ENCODE data around the gene SHF.
A peak's percentile ranks its signal among the peaks of the same experiment; 100 is the strongest.

SHF gene

DNA sequence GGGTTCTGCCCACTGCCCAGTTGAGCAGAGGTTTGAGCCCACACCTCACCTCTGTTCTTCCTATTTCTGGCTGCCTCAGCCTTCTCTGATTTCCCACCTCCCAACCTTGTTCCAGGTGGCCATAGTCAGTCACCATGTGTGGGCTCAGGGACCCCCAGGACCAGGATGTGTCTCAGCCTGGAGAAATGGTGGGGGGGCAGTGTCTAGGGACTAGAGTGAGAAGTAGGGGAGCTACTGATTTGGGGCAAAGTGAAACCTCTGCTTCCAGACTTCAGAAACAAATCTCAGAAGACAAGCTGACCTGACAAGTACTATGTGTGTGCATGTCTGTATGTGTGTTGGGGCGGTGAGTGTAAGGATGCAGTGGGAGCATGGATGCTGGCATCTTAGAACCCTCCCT lies 22.9 kb downstream of the SHF start:
- Histone ChIP-seq H3K4me3 (ENCODE audit: low read depth, low read length) (no peak overlapping the region), H3K4me1 (ENCODE audit: control insufficient read depth, insufficient read depth, low read length) (0 out of 2 replicates have a peak, but pooled peaks cover 2% of the 10 kb centered on the region), H3K9me3 (ENCODE audit: control insufficient read depth, insufficient read depth, low read depth, low read length) (no peaks in the 10 kb centered on the region), H3K36me3 (ENCODE audit: control insufficient read depth in 2 of 2, insufficient read depth in 1 of 2, low read length in 2 of 2) (no peaks in the 10 kb centered on the region), H3K27ac (ENCODE audit: extremely low read depth, low read depth, low read length) (no peak overlapping the region)
- CTCF ChIA-PET: interaction anchor here (0.9 to 4.4 kb wide), 4 partner anchors 25 to 293 kb away, joined by 3 to 60 read pairs (median 17); no protein-coding TSS in a partner anchor
- no peak for TF ChIP-seq ZNF311 (tag by site-specific recombination; IDR thresholded peaks at IDR 0.05; ENCODE audit: borderline replicate concordance)
- no peak for TF ChIP-seq ZNF404 (tag by site-specific recombination; IDR thresholded peaks at IDR 0.05)
- POLR2A ChIA-PET: no interaction called here

DNA sequence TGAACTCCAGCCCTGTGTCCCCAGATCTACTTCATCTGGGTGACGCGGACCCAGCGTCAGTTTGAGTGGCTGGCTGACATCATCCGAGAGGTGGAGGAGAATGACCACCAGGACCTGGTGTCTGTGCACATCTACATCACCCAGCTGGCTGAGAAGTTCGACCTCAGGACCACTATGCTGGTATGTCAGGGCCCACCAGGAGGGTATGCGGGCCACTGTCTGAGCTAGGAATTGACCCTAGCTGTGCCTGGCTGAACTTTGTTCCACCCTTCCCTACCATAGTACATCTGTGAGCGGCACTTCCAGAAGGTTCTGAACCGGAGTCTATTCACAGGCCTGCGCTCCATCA lies 24.3 kb downstream of the SHF start:
- POLR2A ChIA-PET: interaction anchor here (0.9 to 1.6 kb wide), 4 partner anchors 36 to 239 kb away, joined by 3 to 7 read pairs (median 4); a partner anchor contains a TSS

DNA sequence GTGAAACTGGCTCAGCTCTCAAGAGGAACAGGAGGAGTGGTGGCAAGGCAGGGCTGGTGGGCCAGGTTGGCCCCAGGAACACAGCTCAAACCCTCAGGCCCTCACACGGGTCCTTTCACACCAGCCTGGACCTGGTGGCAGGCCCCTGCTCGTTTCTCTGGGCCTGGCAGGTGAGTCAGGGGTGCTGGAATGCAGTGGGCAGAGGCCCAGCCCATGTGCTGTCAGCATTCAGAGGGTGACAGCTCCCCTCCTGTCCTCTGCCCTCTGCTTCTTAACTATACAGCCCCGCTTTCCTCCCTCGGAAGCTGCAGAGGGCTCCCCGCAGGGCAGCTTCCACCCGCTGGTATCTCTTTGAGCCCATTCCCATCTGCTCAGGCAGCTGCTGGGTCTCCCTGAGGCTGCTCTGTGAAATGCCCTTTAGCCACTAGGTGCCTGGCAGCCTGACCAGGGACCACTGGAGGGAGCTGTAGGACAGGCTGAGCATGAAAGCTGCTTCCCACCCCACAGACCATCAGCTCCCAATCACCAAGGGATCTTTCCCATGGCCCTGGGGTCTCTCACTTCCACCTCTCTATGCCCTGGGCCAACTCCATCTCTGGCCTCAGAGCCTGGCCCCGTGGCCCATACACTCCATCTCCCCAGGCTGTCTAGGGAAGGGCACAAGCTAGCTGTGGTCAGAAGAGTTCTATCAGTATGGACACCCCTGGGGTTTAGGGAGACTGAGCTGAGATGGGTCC lies 24.8 kb downstream of the SHF start:
- Histone ChIP-seq H3K27ac (ENCODE audit: extremely low read depth, low read depth, low read length) (no peak overlapping the region), H3K4me1 (ENCODE audit: control insufficient read depth, insufficient read depth, low read length) (0 out of 2 replicates have a peak, but pooled peaks cover 2% of the 10 kb centered on the region), H3K9me3 (ENCODE audit: control insufficient read depth, insufficient read depth, low read depth, low read length) (no peaks in the 10 kb centered on the region), H3K36me3 (ENCODE audit: control insufficient read depth in 2 of 2, insufficient read depth in 1 of 2, low read length in 2 of 2) (no peaks in the 10 kb centered on the region), H3K4me3 (ENCODE audit: low read depth, low read length) (no peak overlapping the region)
- ChIA-PET CTCF (interaction anchor here (0.5 to 4.4 kb wide), 34 partner anchors 8 to 1220 kb away, joined by 3 to 60 read pairs (median 4); a partner anchor contains a TSS), POLR2A (interaction anchor here (0.5 to 1.6 kb wide), 5 partner anchors 37 to 239 kb away, joined by 3 to 8 read pairs (median 6); a partner anchor contains a TSS)
- TF ChIP-seq, protein P1, sequence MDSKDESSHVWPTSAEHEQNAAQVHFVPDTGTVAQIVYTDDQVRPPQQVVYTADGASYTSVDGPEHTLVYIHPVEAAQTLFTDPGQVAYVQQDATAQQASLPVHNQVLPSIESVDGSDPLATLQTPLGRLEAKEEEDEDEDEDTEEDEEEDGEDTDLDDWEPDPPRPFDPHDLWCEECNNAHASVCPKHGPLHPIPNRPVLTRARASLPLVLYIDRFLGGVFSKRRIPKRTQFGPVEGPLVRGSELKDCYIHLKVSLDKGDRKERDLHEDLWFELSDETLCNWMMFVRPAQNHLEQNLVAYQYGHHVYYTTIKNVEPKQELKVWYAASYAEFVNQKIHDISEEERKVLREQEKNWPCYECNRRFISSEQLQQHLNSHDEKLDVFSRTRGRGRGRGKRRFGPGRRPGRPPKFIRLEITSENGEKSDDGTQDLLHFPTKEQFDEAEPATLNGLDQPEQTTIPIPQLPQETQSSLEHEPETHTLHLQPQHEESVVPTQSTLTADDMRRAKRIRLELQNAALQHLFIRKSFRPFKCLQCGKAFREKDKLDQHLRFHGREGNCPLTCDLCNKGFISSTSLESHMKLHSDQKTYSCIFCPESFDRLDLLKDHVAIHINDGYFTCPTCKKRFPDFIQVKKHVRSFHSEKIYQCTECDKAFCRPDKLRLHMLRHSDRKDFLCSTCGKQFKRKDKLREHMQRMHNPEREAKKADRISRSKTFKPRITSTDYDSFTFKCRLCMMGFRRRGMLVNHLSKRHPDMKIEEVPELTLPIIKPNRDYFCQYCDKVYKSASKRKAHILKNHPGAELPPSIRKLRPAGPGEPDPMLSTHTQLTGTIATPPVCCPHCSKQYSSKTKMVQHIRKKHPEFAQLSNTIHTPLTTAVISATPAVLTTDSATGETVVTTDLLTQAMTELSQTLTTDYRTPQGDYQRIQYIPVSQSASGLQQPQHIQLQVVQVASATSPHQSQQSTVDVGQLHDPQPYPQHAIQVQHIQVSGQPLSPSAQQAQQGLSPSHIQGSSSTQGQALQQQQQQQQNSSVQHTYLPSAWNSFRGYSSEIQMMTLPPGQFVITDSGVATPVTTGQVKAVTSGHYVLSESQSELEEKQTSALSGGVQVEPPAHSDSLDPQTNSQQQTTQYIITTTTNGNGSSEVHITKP (tag by site-specific recombination; IDR thresholded peaks at IDR 0.05): no peak
- TF ChIP-seq KLF10 (tag by site-specific recombination; IDR thresholded peaks at IDR 0.05) (no peak), ZIC2 (tag by site-specific recombination; IDR thresholded peaks at IDR 0.05) (peak; percentile 72), ZNF112 (tag by site-specific recombination; IDR thresholded peaks at IDR 0.05) (no peak), ZNF37A (tag by site-specific recombination; IDR thresholded peaks at IDR 0.05) (no peak), SP7 (tag by site-specific recombination; IDR thresholded peaks at IDR 0.05) (0 out of 2 replicates have a peak, but pooled peaks have one; percentile 24), SCRT1 (tag by site-specific recombination; IDR thresholded peaks at IDR 0.05; ENCODE audit: borderline replicate concordance) (no peak)
- TF ChIP-seq, protein P2, sequence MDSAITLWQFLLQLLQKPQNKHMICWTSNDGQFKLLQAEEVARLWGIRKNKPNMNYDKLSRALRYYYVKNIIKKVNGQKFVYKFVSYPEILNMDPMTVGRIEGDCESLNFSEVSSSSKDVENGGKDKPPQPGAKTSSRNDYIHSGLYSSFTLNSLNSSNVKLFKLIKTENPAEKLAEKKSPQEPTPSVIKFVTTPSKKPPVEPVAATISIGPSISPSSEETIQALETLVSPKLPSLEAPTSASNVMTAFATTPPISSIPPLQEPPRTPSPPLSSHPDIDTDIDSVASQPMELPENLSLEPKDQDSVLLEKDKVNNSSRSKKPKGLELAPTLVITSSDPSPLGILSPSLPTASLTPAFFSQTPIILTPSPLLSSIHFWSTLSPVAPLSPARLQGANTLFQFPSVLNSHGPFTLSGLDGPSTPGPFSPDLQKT (IDR thresholded peaks at IDR 0.05; ENCODE audit: borderline replicate concordance, low read depth, low read length): no peak
- TF ChIP-seq, protein P3, sequence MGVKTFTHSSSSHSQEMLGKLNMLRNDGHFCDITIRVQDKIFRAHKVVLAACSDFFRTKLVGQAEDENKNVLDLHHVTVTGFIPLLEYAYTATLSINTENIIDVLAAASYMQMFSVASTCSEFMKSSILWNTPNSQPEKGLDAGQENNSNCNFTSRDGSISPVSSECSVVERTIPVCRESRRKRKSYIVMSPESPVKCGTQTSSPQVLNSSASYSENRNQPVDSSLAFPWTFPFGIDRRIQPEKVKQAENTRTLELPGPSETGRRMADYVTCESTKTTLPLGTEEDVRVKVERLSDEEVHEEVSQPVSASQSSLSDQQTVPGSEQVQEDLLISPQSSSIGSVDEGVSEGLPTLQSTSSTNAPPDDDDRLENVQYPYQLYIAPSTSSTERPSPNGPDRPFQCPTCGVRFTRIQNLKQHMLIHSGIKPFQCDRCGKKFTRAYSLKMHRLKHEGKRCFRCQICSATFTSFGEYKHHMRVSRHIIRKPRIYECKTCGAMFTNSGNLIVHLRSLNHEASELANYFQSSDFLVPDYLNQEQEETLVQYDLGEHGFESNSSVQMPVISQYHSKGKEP (tag by site-specific recombination; IDR thresholded peaks at IDR 0.05): no peak
- TF ChIP-seq, protein P4, sequence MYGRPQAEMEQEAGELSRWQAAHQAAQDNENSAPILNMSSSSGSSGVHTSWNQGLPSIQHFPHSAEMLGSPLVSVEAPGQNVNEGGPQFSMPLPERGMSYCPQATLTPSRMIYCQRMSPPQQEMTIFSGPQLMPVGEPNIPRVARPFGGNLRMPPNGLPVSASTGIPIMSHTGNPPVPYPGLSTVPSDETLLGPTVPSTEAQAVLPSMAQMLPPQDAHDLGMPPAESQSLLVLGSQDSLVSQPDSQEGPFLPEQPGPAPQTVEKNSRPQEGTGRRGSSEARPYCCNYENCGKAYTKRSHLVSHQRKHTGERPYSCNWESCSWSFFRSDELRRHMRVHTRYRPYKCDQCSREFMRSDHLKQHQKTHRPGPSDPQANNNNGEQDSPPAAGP (tag by site-specific recombination; IDR thresholded peaks at IDR 0.05): no peak

More for the DNA sequence above, 24.3 kb downstream of the SHF start:
- Histone ChIP-seq H3K4me1 (ENCODE audit: control insufficient read depth, insufficient read depth, low read length) (0 out of 2 replicates have a peak, but pooled peaks cover 2% of the 10 kb centered on the region), H3K4me3 (ENCODE audit: low read depth, low read length) (no peak overlapping the region), H3K27ac (ENCODE audit: extremely low read depth, low read depth, low read length) (no peak overlapping the region), H3K9me3 (ENCODE audit: control insufficient read depth, insufficient read depth, low read depth, low read length) (no peaks in the 10 kb centered on the region), H3K36me3 (ENCODE audit: control insufficient read depth in 2 of 2, insufficient read depth in 1 of 2, low read length in 2 of 2) (no peaks in the 10 kb centered on the region)
- no peak for TF ChIP-seq ZNF501 (tag by site-specific recombination; IDR thresholded peaks at IDR 0.05)
- TF ChIP-seq, protein P2 (IDR thresholded peaks at IDR 0.05; ENCODE audit: borderline replicate concordance, low read depth, low read length): no peak
- no peak for TF ChIP-seq ZNF335 (tag by site-specific recombination; conservative IDR thresholded peaks at IDR 0.05)
- TF ChIP-seq, protein P5, sequence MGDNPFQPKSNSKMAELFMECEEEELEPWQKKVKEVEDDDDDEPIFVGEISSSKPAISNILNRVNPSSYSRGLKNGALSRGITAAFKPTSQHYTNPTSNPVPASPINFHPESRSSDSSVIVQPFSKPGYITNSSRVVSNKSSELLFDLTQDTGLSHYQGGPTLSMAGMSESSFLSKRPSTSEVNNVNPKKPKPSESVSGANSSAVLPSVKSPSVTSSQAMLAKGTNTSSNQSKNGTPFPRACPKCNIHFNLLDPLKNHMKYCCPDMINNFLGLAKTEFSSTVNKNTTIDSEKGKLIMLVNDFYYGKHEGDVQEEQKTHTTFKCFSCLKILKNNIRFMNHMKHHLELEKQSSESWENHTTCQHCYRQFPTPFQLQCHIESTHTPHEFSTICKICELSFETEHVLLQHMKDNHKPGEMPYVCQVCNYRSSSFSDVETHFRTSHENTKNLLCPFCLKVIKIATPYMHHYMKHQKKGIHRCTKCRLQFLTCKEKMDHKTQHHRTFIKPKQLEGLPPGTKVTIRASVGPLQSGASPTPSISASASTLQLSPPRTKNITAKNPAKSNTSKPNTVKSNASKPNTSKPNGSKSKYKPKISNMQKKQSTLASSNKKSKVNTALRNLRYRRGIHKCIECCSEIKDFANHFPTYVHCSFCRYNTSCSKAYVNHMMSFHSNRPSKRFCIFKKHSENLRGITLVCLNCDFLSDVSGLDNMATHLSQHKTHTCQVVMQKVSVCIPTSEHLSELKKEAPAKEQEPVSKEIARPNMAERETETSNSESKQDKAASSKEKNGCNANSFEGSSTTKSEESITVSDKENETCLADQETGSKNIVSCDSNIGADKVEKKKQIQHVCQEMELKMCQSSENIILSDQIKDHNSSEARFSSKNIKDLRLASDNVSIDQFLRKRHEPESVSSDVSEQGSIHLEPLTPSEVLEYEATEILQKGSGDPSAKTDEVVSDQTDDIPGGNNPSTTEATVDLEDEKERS (tag by site-specific recombination; IDR thresholded peaks at IDR 0.05): no peak
- no peak for TF ChIP-seq ZNF2 (tag by site-specific recombination; IDR thresholded peaks at IDR 0.05)
- CTCF ChIA-PET: interaction anchor here (0.5 to 4.4 kb wide), 27 partner anchors 8 to 450 kb away, joined by 3 to 60 read pairs (median 5); a partner anchor contains a TSS
